Prostate gland (tissue), 2 donors: ENCODE data around the gene NR1I2.

Source experiments
- POLR2A ChIP-seq: fragments of 450-650 bp; IDR thresholded peaks from one replicate; pipeline ENCODE4 v1.6.1; 2016; ENCODE audit warnings: antibody characterized with exemption, mild to moderate bottlenecking
- TF ChIP-seq, protein P1 (sequence below), 4 experiments: fragments of 200-600 bp in 2 of 4; fragments of 450-650 bp in 2 of 4; sonication (generic) in 2 of 4; IDR thresholded peaks; 1 replicate in 3 of 4; 2 replicates in 1 of 4; pipeline ENCODE4 v1.5.1; 2016 to 2019; ENCODE audit warnings: antibody characterized with exemption in 4 of 4, mild to moderate bottlenecking in 2 of 4, moderate library complexity in 2 of 4

- TF ChIP-seq POLR2A, result no peak
- TF ChIP-seq, protein P1, sequence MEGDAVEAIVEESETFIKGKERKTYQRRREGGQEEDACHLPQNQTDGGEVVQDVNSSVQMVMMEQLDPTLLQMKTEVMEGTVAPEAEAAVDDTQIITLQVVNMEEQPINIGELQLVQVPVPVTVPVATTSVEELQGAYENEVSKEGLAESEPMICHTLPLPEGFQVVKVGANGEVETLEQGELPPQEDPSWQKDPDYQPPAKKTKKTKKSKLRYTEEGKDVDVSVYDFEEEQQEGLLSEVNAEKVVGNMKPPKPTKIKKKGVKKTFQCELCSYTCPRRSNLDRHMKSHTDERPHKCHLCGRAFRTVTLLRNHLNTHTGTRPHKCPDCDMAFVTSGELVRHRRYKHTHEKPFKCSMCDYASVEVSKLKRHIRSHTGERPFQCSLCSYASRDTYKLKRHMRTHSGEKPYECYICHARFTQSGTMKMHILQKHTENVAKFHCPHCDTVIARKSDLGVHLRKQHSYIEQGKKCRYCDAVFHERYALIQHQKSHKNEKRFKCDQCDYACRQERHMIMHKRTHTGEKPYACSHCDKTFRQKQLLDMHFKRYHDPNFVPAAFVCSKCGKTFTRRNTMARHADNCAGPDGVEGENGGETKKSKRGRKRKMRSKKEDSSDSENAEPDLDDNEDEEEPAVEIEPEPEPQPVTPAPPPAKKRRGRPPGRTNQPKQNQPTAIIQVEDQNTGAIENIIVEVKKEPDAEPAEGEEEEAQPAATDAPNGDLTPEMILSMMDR (IDR thresholded peaks at IDR 0.05), result no peak
These were observed 19.0 kb upstream of the NR1I2 start for GRCh38 chr3:119762876-119763275.
